K562 (cell line): ENCODE data around the gene TOM1.

Experiments used
- KLF1 ChIP-seq: fragments of 450-650 bp; IDR thresholded peaks from 2 replicates; pipeline ENCODE4 v1.6.1; 2016; ENCODE audit warnings: missing genetic modification characterization, missing compliant biosample characterization
- SMC3 ChIP-seq: conservative IDR thresholded peaks from 2 replicates; pipeline ENCODE4 v1.6.1; 2011; ENCODE audit warnings: low read depth, low read length, improper control_type of control experiment; ENCODE audit not compliant: insufficient read depth
- ZC3H8 ChIP-seq: fragments of 450-650 bp; IDR thresholded peaks from 2 replicates; pipeline ENCODE4 v1.6.1; 2017
- ZFP30 ChIP-seq: fragments of 250-450 bp; sonication (Bioruptor Pico); IDR thresholded peaks from 2 replicates; pipeline ENCODE4 v1.8.0; 2022; ENCODE audit warnings: moderate library complexity, mild to moderate bottlenecking, inconsistent platforms, borderline replicate concordance
- ZNF239 ChIP-seq: fragments of 250-450 bp; sonication (Bioruptor Pico); IDR thresholded peaks from 2 replicates; pipeline ENCODE4 v1.4.0; 2020; ENCODE audit warnings: mild to moderate bottlenecking
- TF ChIP-seq, protein P1 (sequence below): sonication (generic); IDR thresholded peaks from 2 replicates; pipeline ENCODE4 v1.6.1; 2016
- TF ChIP-seq, protein P2 (sequence below), 3 experiments: IDR thresholded peaks in 2 of 3; conservative IDR thresholded peaks in 1 of 3; 2 replicates each; pipeline ENCODE4 v1.5.1; 2011 to 2012; ENCODE audit warnings: low read length in 3 of 3, mild to moderate bottlenecking in 3 of 3, control low read depth in 2 of 3, improper control_type of control experiment in 1 of 3, inconsistent platforms in 1 of 3, low read depth in 1 of 3, mixed read lengths in 1 of 3, moderate library complexity in 1 of 3; ENCODE audit not compliant: insufficient read depth in 2 of 3
- TF ChIP-seq, protein P3 (sequence below): IDR thresholded peaks from 2 replicates; pipeline ENCODE4 v1.6.1; 2011; ENCODE audit not compliant: insufficient read length; ENCODE audit errors: extremely low read depth

DNA sequence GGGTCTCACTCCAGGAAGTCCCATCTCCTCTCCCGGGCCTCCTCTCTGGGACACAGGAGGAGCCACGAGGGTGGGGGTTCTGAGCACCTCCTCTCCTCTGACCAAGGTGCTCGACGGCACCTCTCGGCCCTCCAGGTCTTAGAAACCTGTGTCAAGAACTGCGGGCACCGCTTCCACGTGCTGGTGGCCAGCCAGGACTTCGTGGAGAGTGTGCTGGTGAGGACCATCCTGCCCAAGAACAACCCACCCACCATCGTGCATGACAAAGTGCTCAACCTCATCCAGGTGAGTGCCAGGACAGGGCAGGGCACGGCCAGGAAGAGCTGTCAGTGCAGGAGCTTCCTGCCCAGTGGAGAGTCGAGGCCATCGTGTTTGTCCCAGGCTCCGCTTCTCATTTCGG lies 23.2 kb downstream of the TOM1 start:
- TF ChIP-seq, protein P1, sequence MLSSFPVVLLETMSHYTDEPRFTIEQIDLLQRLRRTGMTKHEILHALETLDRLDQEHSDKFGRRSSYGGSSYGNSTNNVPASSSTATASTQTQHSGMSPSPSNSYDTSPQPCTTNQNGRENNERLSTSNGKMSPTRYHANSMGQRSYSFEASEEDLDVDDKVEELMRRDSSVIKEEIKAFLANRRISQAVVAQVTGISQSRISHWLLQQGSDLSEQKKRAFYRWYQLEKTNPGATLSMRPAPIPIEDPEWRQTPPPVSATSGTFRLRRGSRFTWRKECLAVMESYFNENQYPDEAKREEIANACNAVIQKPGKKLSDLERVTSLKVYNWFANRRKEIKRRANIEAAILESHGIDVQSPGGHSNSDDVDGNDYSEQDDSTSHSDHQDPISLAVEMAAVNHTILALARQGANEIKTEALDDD, result no peak
- TF ChIP-seq ZC3H8, result no peak
- no peak for TF ChIP-seq KLF1 (tag)
- no peak for TF ChIP-seq SMC3
- no peak for TF ChIP-seq ZNF239 (CRISPR knock-in tag)
- TF ChIP-seq, protein P2, sequence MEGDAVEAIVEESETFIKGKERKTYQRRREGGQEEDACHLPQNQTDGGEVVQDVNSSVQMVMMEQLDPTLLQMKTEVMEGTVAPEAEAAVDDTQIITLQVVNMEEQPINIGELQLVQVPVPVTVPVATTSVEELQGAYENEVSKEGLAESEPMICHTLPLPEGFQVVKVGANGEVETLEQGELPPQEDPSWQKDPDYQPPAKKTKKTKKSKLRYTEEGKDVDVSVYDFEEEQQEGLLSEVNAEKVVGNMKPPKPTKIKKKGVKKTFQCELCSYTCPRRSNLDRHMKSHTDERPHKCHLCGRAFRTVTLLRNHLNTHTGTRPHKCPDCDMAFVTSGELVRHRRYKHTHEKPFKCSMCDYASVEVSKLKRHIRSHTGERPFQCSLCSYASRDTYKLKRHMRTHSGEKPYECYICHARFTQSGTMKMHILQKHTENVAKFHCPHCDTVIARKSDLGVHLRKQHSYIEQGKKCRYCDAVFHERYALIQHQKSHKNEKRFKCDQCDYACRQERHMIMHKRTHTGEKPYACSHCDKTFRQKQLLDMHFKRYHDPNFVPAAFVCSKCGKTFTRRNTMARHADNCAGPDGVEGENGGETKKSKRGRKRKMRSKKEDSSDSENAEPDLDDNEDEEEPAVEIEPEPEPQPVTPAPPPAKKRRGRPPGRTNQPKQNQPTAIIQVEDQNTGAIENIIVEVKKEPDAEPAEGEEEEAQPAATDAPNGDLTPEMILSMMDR (IDR thresholded peaks at IDR 0.05 in 2 of 3, conservative IDR thresholded peaks at IDR 0.05 in 1 of 3; ENCODE audit: insufficient read depth in 2 of 3, low read depth in 1 of 3, low read length in 3 of 3), result no peak
- TF ChIP-seq ZFP30 (CRISPR knock-in tag), result no peak
- TF ChIP-seq, protein P3, sequence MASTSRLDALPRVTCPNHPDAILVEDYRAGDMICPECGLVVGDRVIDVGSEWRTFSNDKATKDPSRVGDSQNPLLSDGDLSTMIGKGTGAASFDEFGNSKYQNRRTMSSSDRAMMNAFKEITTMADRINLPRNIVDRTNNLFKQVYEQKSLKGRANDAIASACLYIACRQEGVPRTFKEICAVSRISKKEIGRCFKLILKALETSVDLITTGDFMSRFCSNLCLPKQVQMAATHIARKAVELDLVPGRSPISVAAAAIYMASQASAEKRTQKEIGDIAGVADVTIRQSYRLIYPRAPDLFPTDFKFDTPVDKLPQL, result no peak
